GM19468 (cell line): Measurements from ENCODE around the gene SLC24A4.

Experiments used
- ATAC-seq: cut with Tn5 transposase; IDR thresholded peaks from one replicate; pipeline ENCODE4 v1.9.1; 2021; ENCODE audit warnings: mild to moderate bottlenecking, moderate library complexity, moderate number of reproducible peaks; ENCODE audit not compliant: unreplicated experiment; ENCODE audit errors: extremely low read depth

SLC24A4 gene, protein sequence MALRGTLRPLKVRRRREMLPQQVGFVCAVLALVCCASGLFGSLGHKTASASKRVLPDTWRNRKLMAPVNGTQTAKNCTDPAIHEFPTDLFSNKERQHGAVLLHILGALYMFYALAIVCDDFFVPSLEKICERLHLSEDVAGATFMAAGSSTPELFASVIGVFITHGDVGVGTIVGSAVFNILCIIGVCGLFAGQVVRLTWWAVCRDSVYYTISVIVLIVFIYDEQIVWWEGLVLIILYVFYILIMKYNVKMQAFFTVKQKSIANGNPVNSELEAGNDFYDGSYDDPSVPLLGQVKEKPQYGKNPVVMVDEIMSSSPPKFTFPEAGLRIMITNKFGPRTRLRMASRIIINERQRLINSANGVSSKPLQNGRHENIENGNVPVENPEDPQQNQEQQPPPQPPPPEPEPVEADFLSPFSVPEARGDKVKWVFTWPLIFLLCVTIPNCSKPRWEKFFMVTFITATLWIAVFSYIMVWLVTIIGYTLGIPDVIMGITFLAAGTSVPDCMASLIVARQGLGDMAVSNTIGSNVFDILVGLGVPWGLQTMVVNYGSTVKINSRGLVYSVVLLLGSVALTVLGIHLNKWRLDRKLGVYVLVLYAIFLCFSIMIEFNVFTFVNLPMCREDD

DNA sequence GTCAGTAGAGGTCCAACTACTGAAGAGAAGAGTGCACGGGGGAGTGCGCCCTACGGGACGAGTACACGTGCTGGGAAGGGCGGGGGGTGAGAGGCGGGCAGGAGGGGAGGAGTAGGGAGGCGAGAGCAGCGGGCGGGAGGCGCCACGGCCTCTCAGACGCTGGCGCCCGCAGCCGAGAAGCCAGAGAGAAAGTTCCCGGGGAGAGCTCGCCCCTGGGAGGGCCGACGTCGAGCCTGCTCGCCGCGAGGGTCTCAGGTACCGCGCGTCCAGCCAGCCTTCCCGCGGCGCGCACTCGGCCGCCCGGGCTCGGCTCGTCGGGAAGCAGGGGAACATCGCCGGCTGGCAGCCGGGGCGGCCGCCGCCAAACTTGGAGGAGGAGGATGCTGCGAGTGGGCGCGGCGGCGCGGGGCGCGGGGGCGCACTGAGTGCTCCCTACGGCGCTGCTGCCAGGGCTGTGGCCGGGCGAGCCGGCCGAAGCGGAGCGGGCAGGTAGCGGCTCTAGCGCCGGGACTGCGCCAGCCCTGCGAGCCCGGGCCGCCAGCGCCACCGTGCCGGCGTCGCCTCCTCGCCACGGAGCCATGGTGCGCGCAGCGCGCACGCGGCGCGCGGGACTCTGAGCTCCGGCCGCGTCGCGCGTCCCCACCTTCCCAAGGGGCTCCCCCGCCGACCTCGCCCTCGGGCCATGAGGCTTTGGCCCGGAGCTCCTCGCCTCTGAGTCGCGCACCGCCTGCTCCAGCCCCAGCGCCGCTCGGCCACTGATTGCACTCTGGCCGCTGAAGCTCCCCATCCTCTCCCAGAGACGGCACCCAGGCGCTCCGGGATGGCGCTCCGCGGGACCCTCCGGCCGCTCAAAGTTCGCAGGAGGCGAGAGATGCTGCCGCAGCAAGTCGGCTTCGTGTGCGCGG lies at the start of gene SLC24A4:
Gene SLC24A4 (plus strand): TSS at position 155 of the 905 bp plus-strand sequence. CDS start 666 bp downstream, at position 821.
- ATAC-seq, result no peak

DNA sequence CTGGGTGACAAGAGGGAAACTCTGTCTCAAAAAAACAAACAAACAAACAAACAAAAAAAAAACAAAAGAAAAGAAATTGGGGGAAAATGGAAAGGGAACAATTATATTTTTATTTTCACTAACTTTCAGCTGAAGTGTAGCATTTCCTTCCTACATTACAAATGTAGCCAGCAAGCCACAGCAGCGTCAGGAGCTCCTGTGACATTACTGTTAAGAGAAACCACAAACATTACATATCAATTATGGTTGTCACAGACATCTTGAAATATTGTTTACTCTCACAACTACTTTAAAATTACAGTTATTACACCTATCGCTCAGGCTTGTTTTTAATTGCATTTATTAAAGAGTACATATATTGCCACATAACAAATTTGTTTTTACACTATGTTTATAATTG lies 49.8 kb upstream of the SLC24A4 start:
- no peak for ATAC-seq

DNA sequence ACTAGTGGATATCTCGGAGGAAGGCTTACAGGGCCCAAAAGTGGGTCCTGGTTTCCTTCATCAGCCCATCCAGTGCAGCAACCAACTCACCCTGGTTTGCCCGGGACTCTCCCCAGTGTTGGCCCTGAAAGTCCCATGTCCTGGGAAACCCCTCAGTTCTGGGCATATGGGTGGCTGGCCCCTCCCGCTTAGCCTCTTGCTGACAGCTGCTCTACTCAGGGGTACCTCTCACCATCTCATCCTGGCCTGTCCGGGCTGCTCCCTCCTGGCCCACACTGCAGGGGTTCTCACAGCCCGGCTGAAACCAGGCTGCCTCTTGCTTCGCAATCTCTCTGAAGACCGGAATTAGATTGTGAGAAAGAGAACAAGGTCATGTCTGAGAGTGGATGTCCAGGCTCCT lies 48.9 kb upstream of the SLC24A4 start:
- ATAC-seq, result no peak

DNA sequence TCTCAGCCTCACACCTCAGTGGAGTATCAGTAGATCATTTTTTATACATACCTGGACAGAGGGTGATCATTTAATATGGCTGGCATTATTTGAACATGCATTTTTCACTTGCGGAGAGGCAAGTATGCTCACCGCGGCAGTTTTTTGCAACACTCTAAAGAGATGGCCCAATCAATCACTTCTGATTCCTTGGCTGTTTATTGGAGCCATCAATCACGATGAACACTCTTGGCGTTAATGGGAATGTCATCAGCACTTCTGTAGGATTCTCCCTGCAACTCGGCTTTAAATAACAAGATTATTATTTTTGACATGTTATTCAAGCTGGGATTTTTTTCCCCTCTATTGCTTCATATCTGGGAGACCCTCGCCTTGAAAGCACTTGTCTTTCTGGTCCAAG lies 46.9 kb upstream of the SLC24A4 start:
- ATAC-seq, result no peak

DNA sequence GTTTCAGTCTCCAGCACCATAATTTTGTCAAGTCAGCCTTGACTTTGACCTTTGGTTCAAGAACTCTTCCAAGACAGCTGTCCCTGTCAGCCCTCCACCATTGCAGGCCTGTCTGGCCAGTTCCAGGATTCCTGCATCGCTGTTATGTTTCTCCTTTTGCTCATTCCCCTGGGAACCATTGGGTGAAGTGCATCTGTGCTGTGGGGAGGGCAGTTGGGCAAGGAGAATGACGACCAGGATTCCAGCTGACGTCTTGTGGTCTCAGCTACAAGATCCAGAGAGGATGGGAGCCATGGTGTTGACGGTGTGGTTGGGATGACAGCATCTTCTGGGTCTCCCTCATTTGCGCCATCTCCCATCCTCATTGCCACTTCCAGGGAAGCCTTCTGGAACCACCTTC lies 45.9 kb upstream of the SLC24A4 start:
- no peak for ATAC-seq

DNA sequence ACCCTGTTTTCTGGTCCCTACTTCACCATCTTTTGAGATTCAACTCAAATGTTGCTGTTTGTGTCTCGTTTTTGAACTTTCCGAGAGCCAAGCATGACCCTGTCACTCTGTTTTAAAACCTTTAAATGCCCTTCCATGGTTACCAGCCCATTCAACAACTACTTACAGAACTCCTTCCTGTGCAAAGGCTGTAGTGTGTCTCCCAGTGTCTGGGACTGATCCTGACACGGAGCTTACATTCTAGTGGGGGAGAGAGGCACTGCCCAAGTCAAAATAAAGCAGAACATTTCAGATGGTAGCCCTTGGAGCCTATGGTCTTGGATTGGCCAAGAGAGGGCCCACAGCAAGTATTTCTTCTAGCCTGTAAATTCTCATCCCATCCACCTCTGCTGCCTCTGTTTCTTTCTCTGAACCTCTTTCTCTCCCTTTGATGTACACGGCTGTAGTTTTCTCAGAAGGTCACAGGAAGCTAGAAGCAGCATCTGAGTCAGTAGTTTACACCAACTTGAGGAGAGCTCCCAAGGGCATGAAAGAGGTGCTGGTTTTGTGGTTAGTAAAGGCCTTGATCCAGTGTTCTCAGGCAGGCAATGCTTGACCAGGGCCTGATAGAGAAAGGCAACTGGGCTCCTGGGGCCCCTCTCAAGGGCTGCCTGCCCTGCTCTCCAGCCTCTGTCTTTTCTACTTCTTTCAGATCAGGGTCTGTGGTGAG lies 42.3 kb upstream of the SLC24A4 start:
- no peak for ATAC-seq

DNA sequence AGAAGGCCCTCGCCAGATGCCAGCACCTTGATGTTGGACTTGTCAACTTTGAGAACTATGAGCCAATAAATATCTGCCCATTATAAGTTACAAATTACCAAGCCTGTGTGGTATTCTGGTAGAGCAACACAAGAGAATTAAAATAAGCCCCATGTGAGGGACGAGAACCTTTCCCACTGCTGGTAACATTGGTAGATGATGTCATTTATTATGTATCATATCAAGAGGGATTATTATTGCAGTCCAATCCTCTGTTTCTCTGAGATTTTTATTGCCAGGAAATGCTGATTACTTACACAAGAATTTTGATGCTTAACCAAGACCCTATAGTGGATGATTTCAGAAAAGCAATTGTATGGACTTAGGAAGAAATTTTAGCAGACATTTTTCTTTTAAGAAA lies 40.3 kb upstream of the SLC24A4 start:
- no peak for ATAC-seq

DNA sequence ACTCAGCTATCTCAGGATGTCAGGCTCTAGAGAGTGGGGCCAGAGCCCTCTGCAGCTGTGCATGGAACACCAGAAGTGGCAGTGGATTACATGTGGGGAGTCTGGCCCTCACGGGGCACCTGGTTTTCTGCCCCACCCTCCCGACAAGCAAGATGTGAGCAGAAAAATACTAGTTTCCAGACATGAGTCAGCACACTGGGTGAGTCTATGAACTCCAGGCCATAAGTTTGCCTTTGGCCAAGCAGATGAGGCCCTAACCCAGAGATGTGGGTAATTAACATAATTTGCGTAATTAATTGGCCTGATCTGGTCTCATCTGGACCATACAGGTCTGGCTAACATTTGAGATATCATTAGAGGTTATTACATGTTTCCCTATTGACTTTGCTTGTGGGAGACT lies 37.7 kb upstream of the SLC24A4 start:
- no peak for ATAC-seq

DNA sequence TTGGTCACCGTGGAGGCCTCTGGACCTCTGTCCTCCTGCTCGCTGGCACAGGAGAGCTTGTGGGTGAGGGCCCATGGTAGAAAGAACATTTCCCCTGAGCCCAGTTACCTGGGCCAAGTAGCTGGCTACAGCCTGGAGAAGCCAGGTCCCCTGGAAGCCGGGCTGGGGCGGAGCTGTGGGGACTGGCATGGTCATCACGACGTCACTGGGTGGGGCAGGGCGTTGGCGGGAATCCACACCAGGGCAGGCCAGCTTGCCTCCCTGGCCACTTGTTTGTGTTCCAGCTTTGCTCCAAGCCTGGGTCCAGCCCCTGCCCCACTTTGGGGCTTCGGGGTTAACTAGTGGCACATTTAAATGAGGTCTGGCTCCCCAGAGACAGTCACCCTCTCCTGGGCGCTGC lies 35.0 kb upstream of the SLC24A4 start:
- no peak for ATAC-seq

DNA sequence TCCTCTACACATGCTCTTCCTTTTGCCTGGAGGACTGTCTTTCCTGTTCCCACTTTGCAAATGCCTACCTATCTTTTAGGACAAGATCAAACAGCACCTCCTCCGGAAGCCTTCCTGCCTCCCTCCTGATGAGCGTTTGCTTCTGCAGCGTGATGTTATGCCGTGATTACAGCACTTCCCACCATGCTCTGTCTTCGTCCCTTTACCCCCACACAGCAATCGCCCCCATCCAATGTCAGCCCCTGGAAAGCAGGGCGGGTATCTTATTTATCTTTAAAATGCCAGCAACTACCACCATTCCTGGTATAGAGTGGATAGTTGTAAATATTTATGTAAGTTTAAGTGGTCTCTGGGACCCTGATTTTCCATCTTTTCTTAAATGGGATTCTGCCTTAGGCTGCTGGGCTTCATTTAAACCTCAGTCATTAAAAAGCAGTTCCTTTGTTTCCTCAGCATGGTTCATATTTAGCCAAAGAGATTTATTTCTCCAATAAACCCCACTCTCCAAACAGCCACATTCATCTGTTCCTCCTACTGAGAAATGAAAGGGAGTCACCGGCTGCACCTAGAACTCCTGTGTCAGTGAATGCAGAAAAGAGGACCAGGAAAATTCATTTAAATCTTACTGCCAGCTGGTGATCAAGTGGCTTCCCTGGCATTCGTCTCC lies 33.8 kb upstream of the SLC24A4 start:
- ATAC-seq, result no peak

DNA sequence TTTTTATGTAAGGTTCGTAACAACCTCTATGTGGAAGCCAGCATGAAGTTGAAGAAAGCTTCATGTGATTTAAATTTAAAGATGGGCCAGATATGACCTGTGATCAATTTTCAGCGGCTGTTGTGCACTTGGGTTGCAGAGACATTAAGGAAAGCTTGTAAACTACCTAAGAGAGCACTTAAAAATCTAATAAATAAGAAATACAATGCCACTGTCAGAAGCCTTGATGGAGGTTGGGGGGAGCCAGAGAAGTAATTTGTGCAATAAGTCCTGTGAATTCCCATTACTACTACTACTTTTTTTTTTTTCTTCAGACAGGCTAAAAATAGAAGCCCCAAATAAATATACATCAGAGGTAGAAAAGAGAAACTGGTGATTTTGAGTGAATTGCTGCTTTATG lies 30.3 kb upstream of the SLC24A4 start:
- no peak for ATAC-seq

DNA sequence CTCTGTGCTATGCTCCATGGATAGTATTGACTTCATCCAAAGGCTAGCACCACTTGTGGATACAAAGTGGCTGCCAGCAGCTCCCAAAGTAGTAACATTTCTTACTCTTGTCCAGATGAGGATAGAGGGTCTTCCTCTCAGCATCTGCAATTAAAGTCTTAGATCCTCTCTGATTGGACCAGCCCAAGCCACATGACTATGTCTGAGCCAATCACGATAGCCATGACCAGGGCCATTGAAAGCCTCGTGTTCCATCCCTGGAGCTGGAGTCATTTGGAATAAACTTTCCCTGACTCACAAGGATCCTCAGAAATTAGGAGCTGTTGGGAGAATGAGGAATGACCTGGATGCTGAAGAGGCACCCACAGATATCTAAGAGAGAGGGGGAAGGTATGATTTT lies 28.5 kb upstream of the SLC24A4 start:
- no peak for ATAC-seq

DNA sequence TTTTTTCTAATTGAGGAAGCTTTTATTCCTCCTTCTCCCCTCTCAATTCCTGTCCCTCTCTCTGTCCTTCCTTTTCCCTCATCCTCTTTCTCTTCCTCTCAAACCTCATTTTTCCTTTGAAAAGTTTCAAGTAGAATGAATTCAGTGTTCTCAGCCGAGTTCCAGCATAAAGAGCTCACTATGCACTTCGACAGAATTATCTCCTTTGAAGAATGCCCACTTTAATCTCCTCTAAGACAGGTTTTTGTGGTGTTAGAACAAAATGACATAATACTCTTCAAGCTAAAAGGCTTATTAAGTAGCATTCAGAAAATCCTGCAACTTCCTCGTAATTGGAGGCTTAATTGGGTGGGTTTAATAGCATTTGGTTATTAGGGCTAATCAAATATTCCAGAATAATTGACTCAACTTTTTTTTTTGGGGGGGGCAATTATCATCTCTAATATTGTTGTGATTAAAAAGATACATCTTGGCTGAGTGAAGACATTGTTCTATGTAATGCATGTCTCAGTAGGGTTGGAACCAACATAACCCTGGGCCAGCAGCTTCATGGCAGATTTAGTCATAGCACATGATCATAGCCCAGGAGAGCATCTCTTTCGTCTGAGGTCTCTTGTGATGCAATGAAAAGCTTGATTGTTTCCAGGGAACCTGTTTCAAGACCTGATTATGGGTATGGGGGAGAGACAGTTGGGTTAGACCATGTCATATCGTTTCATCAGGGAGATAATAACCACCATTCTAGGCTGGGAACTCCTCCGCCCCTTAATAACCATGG lies 25.0 kb upstream of the SLC24A4 start:
- no peak for ATAC-seq

DNA sequence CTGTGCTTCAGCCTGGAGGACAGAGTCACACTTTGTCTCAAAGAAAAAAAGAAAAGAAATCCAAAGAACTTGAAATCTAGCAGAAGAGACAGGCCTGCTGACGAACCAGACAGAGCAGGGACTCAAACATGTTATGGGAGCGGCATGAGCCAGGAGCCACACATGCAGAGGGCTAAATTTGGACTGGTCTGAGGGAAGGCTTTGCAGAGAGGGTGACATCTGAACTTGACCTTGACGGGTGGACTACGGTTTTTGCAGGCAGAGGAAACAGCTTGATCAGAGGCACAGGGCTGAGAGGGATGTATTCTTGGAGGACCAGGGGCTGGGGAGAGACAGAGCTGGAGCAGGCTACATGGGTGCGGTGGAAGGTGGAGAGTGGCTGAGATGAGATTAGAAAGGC lies 20.5 kb upstream of the SLC24A4 start:
- no peak for ATAC-seq

DNA sequence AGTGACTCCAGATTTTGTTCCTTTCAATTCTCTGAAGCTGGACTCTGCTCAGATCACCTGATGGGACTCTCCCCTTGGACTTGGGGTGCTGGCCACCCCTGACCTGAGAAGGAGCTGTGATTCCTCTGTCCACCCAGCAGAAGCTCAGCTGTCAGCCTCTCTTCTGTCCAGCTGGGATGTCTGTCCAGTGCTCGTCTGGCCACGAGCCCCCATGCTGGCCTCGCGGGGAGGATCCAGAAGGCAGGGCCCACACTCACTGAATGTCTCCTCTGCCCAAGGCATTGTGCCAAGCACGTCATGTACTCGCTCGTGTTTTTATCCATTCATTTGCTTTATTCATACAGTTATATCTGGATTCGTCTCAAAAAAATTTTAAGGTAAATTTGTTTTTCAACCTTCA lies 14.2 kb upstream of the SLC24A4 start:
- ATAC-seq, result no peak

DNA sequence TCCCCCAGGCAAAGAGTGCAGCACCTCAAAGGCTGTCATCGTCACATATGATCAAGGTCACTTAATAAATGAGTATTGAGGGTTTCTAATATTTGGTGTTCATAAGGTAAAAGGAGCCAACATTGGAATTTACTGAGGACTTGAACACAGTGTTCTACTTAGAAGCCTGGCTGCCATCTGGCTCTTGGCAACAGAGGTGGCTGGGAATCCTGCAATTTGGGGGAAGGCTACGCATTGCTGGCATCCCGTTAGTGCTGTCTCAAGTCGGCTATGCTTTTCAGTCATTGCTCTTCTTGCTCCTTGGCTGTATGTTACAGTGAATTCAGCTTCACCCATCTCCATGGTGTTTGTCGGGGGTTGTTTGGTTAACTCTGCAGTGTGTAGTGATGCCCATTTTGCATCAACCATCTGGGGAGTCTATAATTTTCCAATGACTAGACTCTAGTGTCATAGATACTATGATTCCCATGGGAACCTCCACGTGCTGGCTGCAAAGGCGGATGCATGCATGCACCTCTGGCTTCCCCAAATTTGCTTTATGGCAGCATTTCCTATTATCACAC lies 12.9 kb upstream of the SLC24A4 start:
- ATAC-seq, result no peak

DNA sequence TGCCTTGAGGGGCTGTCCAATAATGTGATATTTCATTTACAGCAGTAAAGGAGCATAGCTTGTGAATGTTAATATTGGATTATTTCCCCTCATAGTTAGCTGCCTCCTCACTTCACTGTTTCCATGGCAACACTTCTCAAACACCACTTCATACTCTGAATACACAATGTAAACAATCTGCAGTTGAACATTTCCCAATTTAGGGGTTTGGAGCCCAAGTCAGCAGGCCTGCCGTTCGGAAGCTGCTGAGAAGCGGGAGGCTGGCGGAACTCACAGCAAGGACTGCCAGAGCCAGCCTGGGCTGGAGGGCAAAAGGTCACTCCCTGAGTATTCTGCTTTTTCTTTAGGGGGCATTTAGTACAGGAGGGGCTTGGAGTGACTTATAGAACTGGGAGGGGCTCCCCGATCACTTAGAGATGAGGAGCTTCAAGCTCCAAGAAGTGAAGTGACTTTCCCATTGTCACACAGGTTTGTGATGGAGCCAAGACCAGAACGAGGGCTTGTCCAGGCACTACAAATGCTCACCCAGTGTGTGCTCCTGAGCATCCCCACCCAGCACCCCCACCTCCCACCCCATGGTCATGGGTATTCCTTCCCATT lies 12.1 kb upstream of the SLC24A4 start:
- ATAC-seq, result no peak

DNA sequence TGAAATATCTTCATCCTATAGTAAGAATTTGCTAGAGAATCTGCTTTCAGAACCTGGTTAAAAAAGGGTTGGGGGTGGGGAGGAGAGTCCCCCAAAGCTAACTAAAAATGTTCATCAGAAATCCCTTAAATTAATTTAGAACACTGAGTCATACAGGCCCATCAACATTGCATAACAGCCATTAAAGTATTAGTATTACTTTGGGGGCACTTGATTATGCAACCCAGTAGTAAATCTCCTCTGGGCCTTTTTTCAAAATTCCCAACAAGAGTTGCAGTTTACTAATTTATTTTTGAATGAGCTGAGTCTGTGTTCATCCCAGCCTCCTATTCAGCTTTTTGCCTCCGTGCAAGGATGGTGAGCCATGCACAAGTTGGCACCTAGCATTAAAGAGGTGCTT lies 8.8 kb upstream of the SLC24A4 start:
- ATAC-seq, result no peak
